HUDEP-2 (cell line): ENCODE results near the gene PPIF.

ENCODE experiments used
- DNase-seq, 76 experiments: peaks; one replicate each; lab custom pipeline; 2025; ENCODE audit not compliant: unreplicated experiment in 76 of 76; lab: John Stamatoyannopoulos, UW

Gene PPIF

GRCh38 chr10:79361726-79362397 lies 14.6 kb downstream of the PPIF start:
- DNase-seq: no peak

- DNase-seq: no peak
Observed at GRCh38 chr10:79367426-79368189, 20.3 kb downstream of the PPIF start.

GRCh38 chr10:79372871-79373270 lies 25.6 kb downstream of the PPIF start:
- no peak for DNase-seq

- peak in 63 of 76 experiments; percentile 1 to 67 (median 42) for DNase-seq
Observed at GRCh38 chr10:79374312-79375191, 27.3 kb downstream of the PPIF start.

- no peak for DNase-seq
Observed at GRCh38 chr10:79375321-79376077, 28.2 kb downstream of the PPIF start.

GRCh38 chr10:79376078-79376628 lies 28.9 kb downstream of the PPIF start:
- no peak for DNase-seq

GRCh38 chr10:79376751-79377556 lies 29.7 kb downstream of the PPIF start:
- no peak for DNase-seq

GRCh38 chr10:79377557-79378382 lies 30.5 kb downstream of the PPIF start:
- DNase-seq: no peak

- DNase-seq: no peak
Observed at GRCh38 chr10:79378383-79378646, 31.0 kb downstream of the PPIF start.

- no peak for DNase-seq
Observed at GRCh38 chr10:79378647-79379511, 31.6 kb downstream of the PPIF start.

GRCh38 chr10:79379512-79380124 lies 32.3 kb downstream of the PPIF start:
- DNase-seq: no peak

- DNase-seq: no peak
Observed at GRCh38 chr10:79380125-79380945, 33.1 kb downstream of the PPIF start.

- no peak for DNase-seq
Observed at GRCh38 chr10:79380946-79381721, 33.9 kb downstream of the PPIF start.

- DNase-seq: no peak
Observed at GRCh38 chr10:79381804-79382221, 34.5 kb downstream of the PPIF start.

- no peak for DNase-seq
Observed at GRCh38 chr10:79382491-79382941, 35.2 kb downstream of the PPIF start.
